Neural cell (in vitro differentiated cells): Measurements from ENCODE around the gene DNM3. TPM values are rescaled to one million over a fixed set of nuclear protein-coding genes. Genes with fewer than 3 reads are reported as not detected.

Experiments used
- H2AFZ ChIP-seq: fragments of 200-600, 300-800 bp; sonication (generic), shearing (Covaris generic); 2 replicates; pipeline ENCODE4 v1.6.0; 2014; ENCODE audit warnings: low read depth, mild to moderate bottlenecking, antibody characterized with exemption, low read length, moderate library complexity
- H3F3A ChIP-seq: fragments of 200-600 bp; shearing (Covaris generic); 2 replicates; pipeline ENCODE4 v1.6.1; 2016; ENCODE audit warnings: mild to moderate bottlenecking, moderate library complexity, mixed read lengths, antibody characterized with exemption, low read length; ENCODE audit not compliant: insufficient read depth, poor library complexity, severe bottlenecking
- H3K27ac ChIP-seq: fragments of 200-600, 300-800 bp; sonication (generic), shearing (Covaris generic); 2 replicates; pipeline ENCODE4 v1.5.1; 2014; ENCODE audit warnings: mild to moderate bottlenecking, low read length, moderate library complexity
- H3K27me3 ChIP-seq: fragments of 300-800, 200-600 bp; sonication (generic), shearing (Covaris generic); 2 replicates; pipeline ENCODE4 v1.6.0; 2014; ENCODE audit warnings: mild to moderate bottlenecking, low read depth, low read length, moderate library complexity; ENCODE audit not compliant: insufficient read depth
- H3K36me3 ChIP-seq: fragments of 300-800, 200-600 bp; sonication (generic), shearing (Covaris generic); 2 replicates; pipeline ENCODE4 v1.5.1; 2014; ENCODE audit warnings: mild to moderate bottlenecking, antibody characterized with exemption, low read length, moderate library complexity; ENCODE audit not compliant: insufficient read depth
- H3K4me2 ChIP-seq: fragments of 300-800, 200-600 bp; sonication (generic), shearing (Covaris generic); 2 replicates; pipeline ENCODE4 v1.6.0; 2014; ENCODE audit warnings: mild to moderate bottlenecking, low read length
- H3K4me3 ChIP-seq: fragments of 300-800, 200-600 bp; sonication (generic), shearing (Covaris generic); 2 replicates; pipeline ENCODE4 v1.5.1; 2014; ENCODE audit warnings: mild to moderate bottlenecking, low read length, moderate library complexity
- H3K79me2 ChIP-seq: fragments of 200-600 bp; shearing (Covaris generic); replicated peaks from 2 replicates; pipeline ENCODE4 v1.6.0; 2014; ENCODE audit warnings: mild to moderate bottlenecking, low read length, moderate library complexity; ENCODE audit not compliant: insufficient read depth
- H3K9ac ChIP-seq: fragments of 300-800, 200-600 bp; sonication (generic), shearing (Covaris generic); 2 replicates; pipeline ENCODE4 v1.6.1; 2016; ENCODE audit warnings: mild to moderate bottlenecking, low read length, mixed read lengths
- H3K9me2 ChIP-seq: fragments of 200-600 bp; shearing (Covaris generic); 2 replicates; pipeline ENCODE4 v1.6.1; 2016; ENCODE audit warnings: mild to moderate bottlenecking, low read length, mixed read lengths; ENCODE audit not compliant: insufficient read depth
- H3K9me3 ChIP-seq: fragments of 200-600, 300-800 bp; sonication (generic), shearing (Covaris generic); 2 replicates; pipeline ENCODE4 v1.6.1; 2016; ENCODE audit warnings: mild to moderate bottlenecking, mixed run types, low read length, moderate library complexity, mixed read lengths
- H4K20me1 ChIP-seq: fragments of 200-600 bp; shearing (Covaris generic); 2 replicates; pipeline ENCODE4 v1.6.1; 2016; ENCODE audit warnings: mild to moderate bottlenecking, mixed run types; ENCODE audit not compliant: insufficient read depth
- EP300 ChIP-seq: fragments of 450-650 bp; conservative IDR thresholded peaks from 2 replicates; pipeline ENCODE4 v1.6.1; 2014; ENCODE audit warnings: antibody characterized with exemption, mild to moderate bottlenecking, moderate library complexity; ENCODE audit not compliant: poor library complexity, severe bottlenecking
- EZH2 ChIP-seq: fragments of 200-600, 300-800 bp; shearing (Covaris generic), sonication (generic); IDR thresholded peaks from 2 replicates; pipeline ENCODE4 v1.6.1; 2014; ENCODE audit warnings: antibody characterized with exemption, low read length, borderline replicate concordance, mild to moderate bottlenecking; ENCODE audit not compliant: insufficient read depth, poor library complexity, severe bottlenecking
- MXI1 ChIP-seq: fragments of 450-650 bp; conservative IDR thresholded peaks from 2 replicates; pipeline ENCODE4 v1.6.1; 2014; ENCODE audit warnings: antibody characterized with exemption, mild to moderate bottlenecking; ENCODE audit not compliant: poor library complexity, severe bottlenecking
- POLR2AphosphoS5 ChIP-seq: IDR thresholded peaks from 2 replicates; pipeline ENCODE4 v1.6.1; 2012
- RAD21 ChIP-seq: fragments of 450-650 bp; conservative IDR thresholded peaks from 2 replicates; pipeline ENCODE4 v1.6.1; 2014; ENCODE audit warnings: antibody characterized with exemption, mild to moderate bottlenecking, moderate library complexity
- SMC3 ChIP-seq: fragments of 450-650 bp; conservative IDR thresholded peaks from 2 replicates; pipeline ENCODE4 v1.6.1; 2014; ENCODE audit warnings: antibody characterized with exemption, mild to moderate bottlenecking, moderate library complexity; ENCODE audit not compliant: poor library complexity
- TAF1 ChIP-seq: IDR thresholded peaks from 2 replicates; pipeline ENCODE4 v1.6.1; 2012; ENCODE audit warnings: low read depth
- polyA plus RNA-seq: library from polyadenylated mRNA; depleted of rRNA; stranded (reverse); fragments of >200 nt; gene quantifications from 2 replicates; pipeline ENCODE4 v1.2.3, GENCODE V29; 2014
- TF ChIP-seq, protein P1 (sequence below): IDR thresholded peaks from 2 replicates; pipeline ENCODE4 v1.6.1; 2012; ENCODE audit warnings: borderline replicate concordance
- TF ChIP-seq, protein P2 (sequence below): fragments of 450-650 bp; IDR thresholded peaks from 2 replicates; pipeline ENCODE4 v1.5.1; 2014; ENCODE audit warnings: antibody characterized with exemption, mild to moderate bottlenecking, moderate library complexity; ENCODE audit not compliant: poor library complexity, severe bottlenecking

DNM3 gene
- polyA plus RNA-seq, 1 donor from 2014 or later = 37.1 TPM

DNA sequence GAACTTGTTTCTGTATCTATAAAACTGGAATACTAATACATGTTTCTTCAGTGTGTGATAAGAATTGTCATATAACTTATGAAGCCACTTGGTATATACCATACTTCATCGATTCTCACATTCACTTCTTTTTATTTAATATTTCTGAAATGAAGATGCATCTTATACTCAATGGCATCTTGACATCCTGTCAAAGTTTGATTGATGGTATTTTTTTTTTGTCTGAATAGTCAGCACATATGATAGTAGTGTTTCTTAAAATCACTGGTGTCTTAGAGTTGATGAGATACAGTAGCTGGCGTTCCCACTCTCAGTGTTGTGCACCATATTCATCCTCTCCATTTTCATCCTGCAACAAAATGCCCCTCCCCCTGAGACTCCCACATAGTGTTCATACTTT is 544.7 kb downstream of the DNM3 start:
- H2AFZ ChIP-seq = no peak overlapping the region

DNA sequence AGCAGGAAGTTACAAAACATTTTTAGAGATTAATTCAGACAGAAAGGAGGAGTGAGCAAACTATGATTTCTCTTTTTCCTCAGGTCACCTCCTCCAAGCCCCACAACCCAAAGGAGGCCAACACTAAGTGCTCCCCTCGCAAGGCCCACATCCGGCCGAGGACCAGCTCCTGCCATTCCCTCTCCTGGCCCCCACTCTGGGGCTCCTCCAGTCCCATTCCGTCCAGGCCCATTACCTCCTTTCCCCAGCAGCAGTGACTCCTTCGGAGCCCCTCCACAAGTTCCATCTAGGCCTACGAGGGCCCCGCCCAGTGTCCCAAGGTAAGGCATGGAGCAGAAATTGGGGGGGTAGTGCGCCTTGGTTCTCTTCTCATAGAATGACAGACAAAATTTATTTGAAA is 547.2 kb downstream of the DNM3 start:
- no peaks in the 10 kb centered on the region for H3K79me2 ChIP-seq

More for the DNA sequence above, 544.7 kb downstream of the DNM3 start:
- H3K27ac ChIP-seq = no peak overlapping the region
- no peak overlapping the region for H3K4me2 ChIP-seq
- no peaks in the 10 kb centered on the region for H4K20me1 ChIP-seq
- H3K9me2 ChIP-seq = no peaks in the 10 kb centered on the region
- no peak for TF ChIP-seq POLR2AphosphoS5
- TF ChIP-seq TAF1 = no peak
- TF ChIP-seq EP300 = peak; percentile 48
- TF ChIP-seq, protein P1, sequence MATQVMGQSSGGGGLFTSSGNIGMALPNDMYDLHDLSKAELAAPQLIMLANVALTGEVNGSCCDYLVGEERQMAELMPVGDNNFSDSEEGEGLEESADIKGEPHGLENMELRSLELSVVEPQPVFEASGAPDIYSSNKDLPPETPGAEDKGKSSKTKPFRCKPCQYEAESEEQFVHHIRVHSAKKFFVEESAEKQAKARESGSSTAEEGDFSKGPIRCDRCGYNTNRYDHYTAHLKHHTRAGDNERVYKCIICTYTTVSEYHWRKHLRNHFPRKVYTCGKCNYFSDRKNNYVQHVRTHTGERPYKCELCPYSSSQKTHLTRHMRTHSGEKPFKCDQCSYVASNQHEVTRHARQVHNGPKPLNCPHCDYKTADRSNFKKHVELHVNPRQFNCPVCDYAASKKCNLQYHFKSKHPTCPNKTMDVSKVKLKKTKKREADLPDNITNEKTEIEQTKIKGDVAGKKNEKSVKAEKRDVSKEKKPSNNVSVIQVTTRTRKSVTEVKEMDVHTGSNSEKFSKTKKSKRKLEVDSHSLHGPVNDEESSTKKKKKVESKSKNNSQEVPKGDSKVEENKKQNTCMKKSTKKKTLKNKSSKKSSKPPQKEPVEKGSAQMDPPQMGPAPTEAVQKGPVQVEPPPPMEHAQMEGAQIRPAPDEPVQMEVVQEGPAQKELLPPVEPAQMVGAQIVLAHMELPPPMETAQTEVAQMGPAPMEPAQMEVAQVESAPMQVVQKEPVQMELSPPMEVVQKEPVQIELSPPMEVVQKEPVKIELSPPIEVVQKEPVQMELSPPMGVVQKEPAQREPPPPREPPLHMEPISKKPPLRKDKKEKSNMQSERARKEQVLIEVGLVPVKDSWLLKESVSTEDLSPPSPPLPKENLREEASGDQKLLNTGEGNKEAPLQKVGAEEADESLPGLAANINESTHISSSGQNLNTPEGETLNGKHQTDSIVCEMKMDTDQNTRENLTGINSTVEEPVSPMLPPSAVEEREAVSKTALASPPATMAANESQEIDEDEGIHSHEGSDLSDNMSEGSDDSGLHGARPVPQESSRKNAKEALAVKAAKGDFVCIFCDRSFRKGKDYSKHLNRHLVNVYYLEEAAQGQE = no peak
- no peaks in the 10 kb centered on the region for H3K27me3 ChIP-seq
- no peak overlapping the region for H3K4me3 ChIP-seq
- H3K9me3 ChIP-seq = no peaks in the 10 kb centered on the region
- no peaks in the 10 kb centered on the region for H3K79me2 ChIP-seq
- H3K36me3 ChIP-seq = no peaks in the 10 kb centered on the region
- no peaks in the 10 kb centered on the region for H3F3A ChIP-seq
- H3K9ac ChIP-seq = no peak overlapping the region

More for the DNA sequence above, 547.2 kb downstream of the DNM3 start:
- Histone ChIP-seq H3K9me3 (no peaks in the 10 kb centered on the region), H3K9me2 (no peaks in the 10 kb centered on the region), H3K27me3 (no peaks in the 10 kb centered on the region), H3K9ac (no peak overlapping the region), H3K27ac (no peak overlapping the region), H3F3A (no peaks in the 10 kb centered on the region), H3K36me3 (no peaks in the 10 kb centered on the region), H4K20me1 (no peaks in the 10 kb centered on the region), H2AFZ (no peak overlapping the region), H3K4me3 (no peak overlapping the region), H3K4me2 (no peak overlapping the region)
- TF ChIP-seq EP300 (no peak), EZH2 (no peak), MXI1 (no peak), RAD21 (no peak), POLR2AphosphoS5 (no peak), TAF1 (no peak), SMC3 (no peak)
- TF ChIP-seq, protein P2, sequence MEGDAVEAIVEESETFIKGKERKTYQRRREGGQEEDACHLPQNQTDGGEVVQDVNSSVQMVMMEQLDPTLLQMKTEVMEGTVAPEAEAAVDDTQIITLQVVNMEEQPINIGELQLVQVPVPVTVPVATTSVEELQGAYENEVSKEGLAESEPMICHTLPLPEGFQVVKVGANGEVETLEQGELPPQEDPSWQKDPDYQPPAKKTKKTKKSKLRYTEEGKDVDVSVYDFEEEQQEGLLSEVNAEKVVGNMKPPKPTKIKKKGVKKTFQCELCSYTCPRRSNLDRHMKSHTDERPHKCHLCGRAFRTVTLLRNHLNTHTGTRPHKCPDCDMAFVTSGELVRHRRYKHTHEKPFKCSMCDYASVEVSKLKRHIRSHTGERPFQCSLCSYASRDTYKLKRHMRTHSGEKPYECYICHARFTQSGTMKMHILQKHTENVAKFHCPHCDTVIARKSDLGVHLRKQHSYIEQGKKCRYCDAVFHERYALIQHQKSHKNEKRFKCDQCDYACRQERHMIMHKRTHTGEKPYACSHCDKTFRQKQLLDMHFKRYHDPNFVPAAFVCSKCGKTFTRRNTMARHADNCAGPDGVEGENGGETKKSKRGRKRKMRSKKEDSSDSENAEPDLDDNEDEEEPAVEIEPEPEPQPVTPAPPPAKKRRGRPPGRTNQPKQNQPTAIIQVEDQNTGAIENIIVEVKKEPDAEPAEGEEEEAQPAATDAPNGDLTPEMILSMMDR = no peak
- TF ChIP-seq, protein P1 = no peak
